Activated T-cell treated with anti-CD3 and anti-CD28 coated beads, Interleukin-2, amount 50 U/mL, for 24 hours (primary cell): ENCODE results near the gene FADS3.

Experiments
- DNase-seq: peaks from one replicate; pipeline ENCODE4 v3.0.0-alpha.2; 2020
- H3K27ac Mint-ChIP-seq: 2 replicates; pipeline ENCODE4 v1.8.0; 2020; ENCODE audit warnings: mild to moderate bottlenecking, mixed read lengths
- H3K27me3 Mint-ChIP-seq: 2 replicates; pipeline ENCODE4 v1.8.0; 2020; ENCODE audit warnings: mixed read lengths
- H3K36me3 Mint-ChIP-seq: 2 replicates; pipeline ENCODE4 v1.8.0; 2020; ENCODE audit warnings: low read depth, mixed read lengths
- H3K4me1 Mint-ChIP-seq: 2 replicates; pipeline ENCODE4 v1.8.0; 2020; ENCODE audit warnings: low read depth, mixed read lengths
- H3K4me3 Mint-ChIP-seq: 2 replicates; pipeline ENCODE4 v1.8.0; 2020; ENCODE audit warnings: mild to moderate bottlenecking, moderate library complexity, mixed read lengths
- H3K9me3 Mint-ChIP-seq: 2 replicates; pipeline ENCODE4 v1.8.0; 2020; ENCODE audit warnings: mixed read lengths

The FADS3 gene

DNA sequence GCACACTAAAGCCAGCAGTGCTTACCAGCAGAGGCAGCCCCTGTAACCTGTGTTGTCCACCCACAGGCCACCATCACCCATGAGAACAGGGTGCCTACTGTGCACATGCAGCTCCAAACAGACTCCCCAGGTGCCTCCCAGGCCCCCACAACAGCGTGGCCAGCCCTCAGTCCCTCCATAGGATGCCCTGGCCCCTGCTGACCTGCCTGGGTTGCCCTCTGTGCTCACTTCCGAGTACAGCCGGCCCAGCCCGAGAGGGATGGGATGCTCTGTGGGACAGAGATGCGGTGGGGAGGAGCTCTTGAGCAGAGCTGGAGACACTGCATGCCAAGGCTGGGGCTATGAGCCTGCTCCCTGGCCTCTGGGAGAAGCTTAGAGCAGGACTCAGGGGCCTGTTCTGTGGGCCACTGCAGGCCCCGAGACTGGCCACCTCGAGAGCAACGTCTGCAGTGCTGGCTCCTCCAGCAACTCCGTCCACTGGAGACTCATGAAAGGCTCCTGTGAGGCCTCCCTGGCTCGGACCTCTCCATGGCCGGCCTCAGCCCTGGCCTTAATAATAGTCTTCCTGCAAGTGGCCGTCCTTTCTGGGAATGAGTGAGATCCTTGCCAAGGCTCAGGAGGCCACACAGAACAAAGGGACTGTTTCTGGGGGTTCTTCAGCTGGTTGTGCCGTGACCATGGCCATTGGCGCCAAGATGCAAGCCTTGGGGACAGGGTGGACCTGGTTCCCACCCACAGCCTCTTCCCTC, 36.2 kb downstream of the FADS3 start:
- H3K36me3 Mint-ChIP-seq, result no peaks in the 10 kb centered on the region
- DNase-seq, result no peak
- no peak overlapping the region for H3K4me3 Mint-ChIP-seq
- no peak overlapping the region for H3K27ac Mint-ChIP-seq
- H3K9me3 Mint-ChIP-seq, result no peaks in the 10 kb centered on the region
- no peaks in the 10 kb centered on the region for H3K27me3 Mint-ChIP-seq
- no peaks in the 10 kb centered on the region for H3K4me1 Mint-ChIP-seq

DNA sequence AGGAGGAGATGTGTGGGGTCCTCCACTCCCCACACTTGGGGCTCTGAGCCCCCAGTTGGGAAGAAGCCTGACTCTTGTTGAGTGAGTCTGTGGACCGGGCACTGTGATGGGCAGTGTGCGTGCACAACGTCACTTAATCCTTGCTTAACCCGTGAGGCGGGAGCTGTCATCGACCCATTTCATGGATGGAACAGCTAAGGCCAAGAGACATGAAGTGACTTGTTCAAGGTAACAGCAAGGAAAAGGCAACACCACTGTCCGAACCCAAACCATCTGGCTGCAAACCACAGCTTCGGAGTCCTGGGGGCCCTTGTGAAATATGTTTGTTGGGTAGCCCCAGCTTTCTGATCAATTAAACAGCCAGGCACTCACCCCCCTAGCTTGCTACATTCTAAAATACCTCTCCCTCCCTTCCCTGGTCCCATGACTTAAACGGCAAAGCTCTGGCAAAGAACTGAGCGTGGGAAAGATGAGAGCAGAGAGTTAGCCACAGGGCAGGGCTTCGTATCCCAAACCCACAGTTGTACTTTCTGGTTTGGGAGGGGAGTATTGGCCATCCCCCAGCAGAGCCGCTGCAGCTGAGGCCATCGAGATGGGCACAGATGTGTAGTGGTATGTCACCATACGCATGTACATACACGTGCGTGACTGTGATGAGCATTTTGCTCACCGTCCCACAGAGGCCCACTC, 37.0 kb downstream of the FADS3 start:
- no peak for DNase-seq
- Mint-ChIP-seq H3K9me3 (no peaks in the 10 kb centered on the region), H3K4me1 (no peaks in the 10 kb centered on the region), H3K27ac (no peak overlapping the region), H3K4me3 (no peak overlapping the region), H3K36me3 (no peaks in the 10 kb centered on the region), H3K27me3 (no peaks in the 10 kb centered on the region)

DNA sequence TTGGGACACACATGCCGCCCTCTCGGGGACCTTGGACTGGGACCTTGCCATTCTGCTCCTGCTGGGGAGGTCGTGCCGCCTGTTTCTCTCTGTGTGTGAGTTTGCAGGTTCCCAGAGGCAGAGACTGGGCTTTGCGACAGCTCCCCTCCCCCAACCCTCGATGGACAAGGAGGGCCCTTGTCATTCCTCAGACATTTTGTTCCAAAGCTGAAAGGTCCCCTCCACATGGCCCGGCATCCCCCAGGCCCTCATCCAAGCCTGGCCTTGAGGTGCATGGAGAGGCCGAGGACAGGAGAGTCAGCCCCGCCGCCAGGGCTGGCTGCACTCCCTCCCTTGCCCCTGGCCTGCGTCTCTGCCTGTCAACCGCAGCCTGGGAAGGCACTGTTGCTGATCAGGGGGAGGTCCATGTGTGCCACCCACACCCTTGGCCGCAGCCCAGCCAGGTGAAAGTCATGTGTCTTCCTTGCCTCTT, 37.6 kb downstream of the FADS3 start:
- no peaks in the 10 kb centered on the region for H3K9me3 Mint-ChIP-seq
- DNase-seq, result no peak
- H3K36me3 Mint-ChIP-seq, result no peaks in the 10 kb centered on the region
- H3K27me3 Mint-ChIP-seq, result no peaks in the 10 kb centered on the region
- no peak overlapping the region for H3K27ac Mint-ChIP-seq
- no peaks in the 10 kb centered on the region for H3K4me1 Mint-ChIP-seq
- no peak overlapping the region for H3K4me3 Mint-ChIP-seq

DNA sequence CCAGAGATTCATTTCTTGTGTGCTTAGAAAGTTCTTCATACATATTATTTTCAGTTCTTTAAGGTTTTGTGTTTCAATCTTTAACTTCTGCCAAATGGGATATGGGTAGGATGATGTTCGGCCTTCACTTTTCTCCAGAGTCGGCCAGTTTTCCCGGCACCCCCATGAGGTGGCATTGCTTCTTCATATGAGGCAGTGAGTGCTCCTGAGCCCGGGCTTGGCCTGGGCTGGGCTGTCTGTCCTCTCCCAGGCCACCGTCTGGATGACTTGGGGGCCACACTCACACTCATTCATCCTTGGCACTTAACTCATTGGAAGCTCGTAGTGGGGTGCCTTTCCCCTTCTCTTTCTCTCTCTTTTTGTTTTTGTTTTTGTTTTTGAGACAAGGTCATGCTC, 39.4 kb downstream of the FADS3 start:
- Mint-ChIP-seq H3K4me1 (no peaks in the 10 kb centered on the region), H3K9me3 (no peaks in the 10 kb centered on the region), H3K27ac (no peak overlapping the region), H3K4me3 (no peak overlapping the region), H3K27me3 (no peaks in the 10 kb centered on the region), H3K36me3 (peaks cover 3% of the 10 kb centered on the region)
- DNase-seq, result no peak

DNA sequence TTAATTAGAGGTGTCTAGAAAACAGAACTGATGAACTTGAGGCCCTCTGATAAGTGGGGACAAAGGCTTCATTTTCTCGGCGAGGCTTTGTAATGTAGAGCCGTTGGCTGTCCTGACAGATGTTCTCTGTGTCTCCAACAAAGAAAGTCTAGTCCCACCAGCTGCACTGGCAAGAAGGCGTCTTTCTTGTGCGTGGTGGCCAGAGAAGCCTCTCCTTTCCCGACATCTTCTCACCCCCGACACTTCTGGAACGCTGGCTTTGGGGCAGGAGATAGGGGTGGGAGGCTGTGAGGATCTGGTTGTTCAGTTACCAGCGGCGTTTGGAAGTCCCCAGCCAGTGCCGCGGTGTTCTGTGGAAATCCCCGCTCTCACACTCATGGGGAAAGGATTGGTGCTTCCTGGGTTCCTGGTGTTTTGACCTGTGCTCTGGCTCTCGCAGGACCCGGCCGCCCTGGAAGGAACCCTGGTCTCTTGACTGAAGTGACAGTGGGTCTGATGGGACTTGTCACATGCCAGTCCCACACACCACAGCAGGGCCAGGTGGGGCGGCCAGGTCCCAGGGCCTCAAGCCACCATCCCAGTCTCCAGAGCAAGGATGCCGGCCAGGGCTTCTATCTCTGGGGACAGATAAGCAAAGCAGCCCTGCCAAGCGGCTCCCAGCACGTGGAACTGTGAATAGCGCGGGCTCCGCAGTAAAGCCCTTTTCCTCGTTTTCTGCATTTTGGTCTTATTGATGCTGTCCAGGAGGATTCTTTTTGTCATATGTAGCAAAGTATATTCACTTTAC, 40.0 kb downstream of the FADS3 start:
- Mint-ChIP-seq H3K4me1 (no peaks in the 10 kb centered on the region), H3K27ac (no peak overlapping the region), H3K4me3 (no peak overlapping the region), H3K36me3 (peaks cover 3% of the 10 kb centered on the region), H3K9me3 (no peaks in the 10 kb centered on the region), H3K27me3 (no peaks in the 10 kb centered on the region)
- DNase-seq, result no peak

DNA sequence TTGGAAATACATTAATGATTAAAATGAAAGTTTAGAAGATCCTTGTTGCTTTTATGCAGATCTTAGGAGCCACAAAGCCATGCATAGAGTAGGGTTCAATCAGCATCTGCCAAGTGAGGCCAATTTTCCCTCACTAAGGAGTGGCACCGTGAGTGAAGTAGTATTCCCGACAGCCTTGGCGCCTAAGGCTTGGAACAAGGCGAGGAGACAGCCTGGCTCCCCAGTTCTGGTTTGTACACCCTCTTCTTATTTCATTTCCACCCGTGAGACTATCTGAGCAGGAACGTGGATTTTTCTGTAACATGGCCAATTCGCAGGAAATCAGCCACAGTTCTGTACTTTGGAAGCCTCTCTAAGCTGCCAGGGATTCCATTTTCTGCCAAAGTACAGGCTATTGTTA, 40.7 kb downstream of the FADS3 start:
- H3K36me3 Mint-ChIP-seq, result peaks cover 3% of the 10 kb centered on the region
- no peaks in the 10 kb centered on the region for H3K27me3 Mint-ChIP-seq
- no peaks in the 10 kb centered on the region for H3K9me3 Mint-ChIP-seq
- H3K4me3 Mint-ChIP-seq, result no peak overlapping the region
- no peaks in the 10 kb centered on the region for H3K4me1 Mint-ChIP-seq
- no peak overlapping the region for H3K27ac Mint-ChIP-seq
- no peak for DNase-seq

DNA sequence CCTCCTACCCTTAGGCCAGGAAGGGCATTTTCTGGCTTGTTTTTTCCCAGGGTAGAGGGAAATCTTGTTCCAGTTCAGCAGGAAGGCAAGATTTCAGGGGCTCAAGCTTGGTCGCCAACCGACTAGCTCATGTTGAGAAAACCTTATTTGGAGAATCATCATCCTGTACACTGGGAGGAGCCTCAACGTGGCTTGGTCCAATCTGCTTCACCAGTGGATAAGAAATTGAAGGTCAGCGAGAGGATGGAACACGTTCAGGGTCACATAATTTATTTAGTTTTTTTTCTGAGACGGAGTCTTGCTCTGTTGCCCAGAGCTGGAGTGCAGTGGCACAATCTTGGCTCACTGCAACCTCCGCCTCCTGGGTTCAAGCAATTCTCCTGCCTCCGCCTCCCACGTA, 42.7 kb downstream of the FADS3 start:
- H3K9me3 Mint-ChIP-seq, result no peaks in the 10 kb centered on the region
- peaks cover 3% of the 10 kb centered on the region for H3K36me3 Mint-ChIP-seq
- H3K4me1 Mint-ChIP-seq, result no peaks in the 10 kb centered on the region
- H3K27ac Mint-ChIP-seq, result no peak overlapping the region
- DNase-seq, result no peak
- H3K4me3 Mint-ChIP-seq, result no peak overlapping the region
- H3K27me3 Mint-ChIP-seq, result no peaks in the 10 kb centered on the region

DNA sequence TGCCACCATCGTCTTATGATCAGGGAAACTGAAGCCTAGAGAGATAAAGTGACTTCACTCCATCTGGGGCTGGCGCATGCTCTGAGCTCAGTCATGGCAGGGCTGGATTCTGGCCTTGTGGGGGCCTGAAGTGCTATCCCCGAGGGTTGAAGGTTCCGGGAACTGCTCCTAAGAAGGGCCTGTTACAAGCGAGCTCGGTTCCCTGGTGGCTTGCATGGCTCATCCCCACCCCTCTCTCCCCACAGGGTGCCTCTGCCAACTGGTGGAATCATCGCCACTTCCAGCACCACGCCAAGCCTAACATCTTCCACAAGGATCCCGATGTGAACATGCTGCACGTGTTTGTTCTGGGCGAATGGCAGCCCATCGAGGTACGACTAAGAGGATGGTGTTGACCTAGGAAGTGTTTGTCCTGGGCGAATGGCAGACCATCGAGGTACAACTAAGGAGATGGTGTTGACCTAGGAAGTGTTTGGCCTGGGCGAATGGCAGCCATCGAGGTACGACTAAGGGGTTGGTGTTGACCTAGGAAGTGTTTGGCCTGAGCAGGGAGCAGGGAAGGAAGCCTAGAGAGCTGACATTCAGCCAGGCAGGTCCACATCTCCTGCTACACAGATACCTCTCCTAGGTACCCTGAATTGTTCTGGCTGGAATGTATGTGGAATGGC, 43.3 kb downstream of the FADS3 start:
- Mint-ChIP-seq H3K9me3 (no peaks in the 10 kb centered on the region), H3K4me1 (no peaks in the 10 kb centered on the region), H3K4me3 (no peak overlapping the region), H3K36me3 (peaks cover 3% of the 10 kb centered on the region), H3K27ac (no peak overlapping the region), H3K27me3 (no peaks in the 10 kb centered on the region)
- DNase-seq, result no peak

DNA sequence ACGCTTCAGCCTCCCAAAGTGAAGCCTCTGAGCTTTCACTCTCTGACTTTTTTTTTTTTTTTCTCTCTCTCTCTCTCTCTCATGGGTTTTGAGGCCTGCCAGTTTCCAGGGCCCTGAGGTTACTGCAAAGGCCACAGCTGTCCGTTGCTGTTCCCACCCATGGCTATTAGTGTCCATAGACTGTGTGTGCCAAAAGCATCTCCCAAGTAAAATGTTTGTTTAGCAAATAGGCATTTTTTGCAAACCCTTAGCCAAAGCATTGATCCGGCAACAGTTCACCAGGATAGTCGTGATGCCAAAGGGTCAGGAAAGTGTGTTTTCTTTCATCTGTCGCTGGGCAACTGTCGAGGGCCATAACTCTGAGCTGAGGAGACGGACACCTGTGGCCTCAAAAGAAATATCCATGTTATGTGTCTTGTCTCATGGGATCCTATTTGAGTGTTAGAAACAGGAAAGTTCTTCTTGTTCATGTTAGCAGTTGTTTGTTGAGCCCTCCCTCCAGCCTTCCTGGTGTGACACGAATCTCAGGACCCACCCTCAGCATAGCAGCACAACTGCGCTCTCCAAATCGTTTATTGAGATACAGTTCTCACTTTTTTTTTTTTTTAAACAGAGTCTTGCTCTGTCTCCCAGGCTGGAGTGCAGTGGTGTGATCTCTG, 44.9 kb downstream of the FADS3 start:
- DNase-seq, result no peak
- Mint-ChIP-seq H3K27me3 (no peaks in the 10 kb centered on the region), H3K4me3 (no peak overlapping the region), H3K9me3 (no peaks in the 10 kb centered on the region), H3K4me1 (no peaks in the 10 kb centered on the region), H3K36me3 (peaks cover 4% of the 10 kb centered on the region), H3K27ac (no peak overlapping the region)

DNA sequence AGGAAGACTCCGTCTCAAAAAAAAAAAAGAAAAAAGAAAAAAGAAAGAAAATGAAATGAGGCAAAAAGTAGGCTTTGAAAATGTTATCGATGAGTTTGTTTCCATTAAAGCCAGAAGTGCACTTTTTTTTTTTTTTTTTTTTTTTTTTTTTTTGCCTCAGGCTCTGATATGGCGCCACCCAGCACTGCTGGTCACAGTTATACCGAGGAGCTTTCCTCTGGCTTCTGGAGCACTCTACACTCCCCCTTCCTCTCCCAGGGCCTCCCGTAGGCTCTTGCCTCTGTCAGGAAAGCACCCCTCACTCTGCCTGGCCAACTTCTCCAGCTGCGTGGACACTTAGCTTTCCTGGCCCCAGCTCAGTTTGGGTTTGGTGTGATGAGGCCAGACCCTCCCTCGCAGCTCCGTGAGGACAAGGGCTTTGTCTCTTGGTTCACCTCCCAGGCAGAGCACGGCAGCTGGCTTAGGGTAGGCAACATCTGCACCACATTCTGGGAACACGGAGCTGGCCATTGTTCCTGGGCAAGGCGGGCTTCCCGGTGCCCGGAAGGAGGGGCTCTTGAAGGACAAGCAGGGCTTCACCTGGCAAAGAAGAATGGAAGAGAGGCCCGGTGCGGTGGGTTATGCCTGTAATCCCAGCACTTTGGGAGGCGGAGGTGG, 46.3 kb downstream of the FADS3 start:
- H3K27me3 Mint-ChIP-seq, result no peaks in the 10 kb centered on the region
- no peaks in the 10 kb centered on the region for H3K9me3 Mint-ChIP-seq
- peaks cover 12% of the 10 kb centered on the region for H3K36me3 Mint-ChIP-seq
- no peak overlapping the region for H3K27ac Mint-ChIP-seq
- H3K4me3 Mint-ChIP-seq, result no peak overlapping the region
- no peak for DNase-seq
- H3K4me1 Mint-ChIP-seq, result no peaks in the 10 kb centered on the region

DNA sequence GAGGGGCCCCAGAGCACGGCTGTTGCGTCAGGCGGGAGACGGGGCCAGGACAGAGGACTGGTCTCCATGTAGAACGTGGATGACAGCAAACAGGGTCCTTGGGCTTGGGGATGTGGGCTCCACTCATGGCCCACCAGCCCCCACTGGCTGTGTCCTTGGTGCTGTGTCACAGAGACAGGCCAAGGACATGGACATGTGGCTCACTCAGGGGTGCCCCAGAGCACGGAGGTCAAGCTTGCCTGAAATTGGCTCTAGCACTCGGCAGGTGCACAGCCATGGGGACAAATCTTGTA, 48.9 kb downstream of the FADS3 start:
- no peaks in the 10 kb centered on the region for H3K4me1 Mint-ChIP-seq
- no peak overlapping the region for H3K27ac Mint-ChIP-seq
- H3K4me3 Mint-ChIP-seq, result no peak overlapping the region
- DNase-seq, result no peak
- H3K9me3 Mint-ChIP-seq, result no peaks in the 10 kb centered on the region
- peaks cover 11% of the 10 kb centered on the region for H3K36me3 Mint-ChIP-seq
- no peaks in the 10 kb centered on the region for H3K27me3 Mint-ChIP-seq

DNA sequence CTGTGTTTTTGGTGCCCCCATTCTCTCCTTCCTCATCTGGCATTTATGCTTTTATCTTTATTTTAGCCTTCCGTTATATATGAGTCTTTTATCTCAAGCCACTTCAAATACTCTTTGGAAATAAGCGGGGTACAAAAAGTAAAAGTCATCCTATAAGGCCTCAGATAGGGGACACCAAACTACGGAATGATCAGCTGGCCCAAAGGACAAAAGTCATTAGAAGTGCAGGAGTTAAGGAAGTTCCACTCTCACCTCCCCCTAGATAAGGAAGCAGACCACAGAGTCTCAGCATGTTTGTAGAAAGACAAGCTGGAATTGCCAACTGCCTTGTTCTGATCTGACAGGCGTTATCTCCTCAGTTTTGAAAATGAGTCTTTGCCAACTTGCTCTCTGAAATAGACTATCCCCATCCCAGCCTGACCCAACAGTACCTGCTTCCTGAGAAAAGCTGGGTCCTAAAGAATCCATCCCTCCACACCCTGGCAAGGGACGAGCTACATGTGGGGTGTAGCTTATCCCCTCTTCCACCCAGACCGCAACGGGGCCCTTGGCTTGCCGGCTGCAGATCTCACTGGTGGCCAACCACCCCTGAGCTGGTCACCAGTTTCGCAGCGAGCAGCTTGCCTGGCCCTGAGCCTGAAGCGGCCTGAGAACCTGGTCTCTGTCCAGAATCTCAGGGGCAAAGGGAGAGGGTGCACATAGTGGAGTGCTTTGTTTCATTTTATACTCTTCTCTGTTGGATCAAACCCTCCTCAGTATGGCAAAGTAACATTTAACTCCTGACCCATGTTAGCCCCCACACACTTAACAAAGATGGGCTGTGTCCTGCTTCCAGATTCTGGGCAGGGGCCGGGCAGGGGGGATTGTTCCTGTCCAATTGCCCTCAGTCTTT, 49.5 kb downstream of the FADS3 start:
- no peak for DNase-seq
- Mint-ChIP-seq H3K9me3 (no peaks in the 10 kb centered on the region), H3K4me3 (no peak overlapping the region), H3K36me3 (peaks cover 11% of the 10 kb centered on the region), H3K27ac (no peak overlapping the region), H3K27me3 (no peaks in the 10 kb centered on the region), H3K4me1 (no peaks in the 10 kb centered on the region)

DNA sequence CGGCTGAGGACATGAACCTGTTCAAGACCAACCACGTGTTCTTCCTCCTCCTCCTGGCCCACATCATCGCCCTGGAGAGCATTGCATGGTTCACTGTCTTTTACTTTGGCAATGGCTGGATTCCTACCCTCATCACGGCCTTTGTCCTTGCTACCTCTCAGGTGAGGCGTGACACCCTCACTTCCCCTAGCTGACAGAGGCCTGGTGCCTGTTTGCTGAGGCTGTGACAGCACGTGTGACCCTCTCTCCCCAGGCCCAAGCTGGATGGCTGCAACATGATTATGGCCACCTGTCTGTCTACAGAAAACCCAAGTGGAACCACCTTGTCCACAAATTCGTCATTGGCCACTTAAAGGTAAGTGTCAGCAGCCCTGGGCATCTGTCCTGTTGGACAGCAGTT, 51.0 kb downstream of the FADS3 start:
- Mint-ChIP-seq H3K27me3 (no peaks in the 10 kb centered on the region), H3K27ac (no peak overlapping the region), H3K36me3 (peaks cover 11% of the 10 kb centered on the region), H3K9me3 (no peaks in the 10 kb centered on the region), H3K4me1 (peaks cover 3% of the 10 kb centered on the region), H3K4me3 (no peak overlapping the region)
- no peak for DNase-seq
